ENCODE results near the gene C3AR1. TPM values are rescaled to one million over a fixed set of nuclear protein-coding genes. Genes with fewer than 3 reads are reported as not detected.
"Not testable (repeated sequence)": the region's sequence is repeated elsewhere in the genome, so short reads cannot be mapped to it uniquely, and the experiment has no call there.

The C3AR1 gene
- total RNA-seq, 2 donors from 2014 or later = 21.2 to 25.5 TPM

DNA sequence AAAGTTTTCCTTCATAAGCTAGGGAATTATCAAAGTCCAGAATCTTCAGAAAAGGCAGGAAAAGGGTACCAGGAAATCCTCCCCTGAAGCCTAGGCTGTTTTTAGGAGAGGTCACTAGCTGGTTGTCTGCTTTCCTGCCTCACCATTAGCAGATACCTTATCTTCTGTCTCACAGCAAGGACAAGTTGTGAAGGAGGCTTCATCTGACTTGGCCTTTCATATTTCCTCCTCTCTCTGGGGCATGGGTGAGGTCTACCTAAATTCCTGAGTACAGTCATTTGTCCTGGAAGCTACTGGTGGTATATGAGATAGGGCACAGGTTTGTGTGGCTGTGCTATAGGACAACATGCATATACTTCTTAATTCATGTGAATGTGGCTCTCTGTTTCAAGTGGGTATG lies 31.4 kb downstream of the C3AR1 start:
- H3K4me3 ChIP-seq = peak overlapping the region; percentile 85
- no peaks in the 10 kb centered on the region for H3K27me3 ChIP-seq (replicated peaks; ENCODE audit: insufficient read depth)
- H3K27ac ChIP-seq = peak overlapping the region; percentile 97 to 99
- no peak for DNase-seq (ENCODE audit: low spot score)
- H3K4me1 ChIP-seq (ENCODE audit: control insufficient read depth in 1 of 2, low read depth in 2 of 2) = peaks cover 52 to 66% of the 10 kb centered on the region in 2 donors
- TF ChIP-seq, protein P1, sequence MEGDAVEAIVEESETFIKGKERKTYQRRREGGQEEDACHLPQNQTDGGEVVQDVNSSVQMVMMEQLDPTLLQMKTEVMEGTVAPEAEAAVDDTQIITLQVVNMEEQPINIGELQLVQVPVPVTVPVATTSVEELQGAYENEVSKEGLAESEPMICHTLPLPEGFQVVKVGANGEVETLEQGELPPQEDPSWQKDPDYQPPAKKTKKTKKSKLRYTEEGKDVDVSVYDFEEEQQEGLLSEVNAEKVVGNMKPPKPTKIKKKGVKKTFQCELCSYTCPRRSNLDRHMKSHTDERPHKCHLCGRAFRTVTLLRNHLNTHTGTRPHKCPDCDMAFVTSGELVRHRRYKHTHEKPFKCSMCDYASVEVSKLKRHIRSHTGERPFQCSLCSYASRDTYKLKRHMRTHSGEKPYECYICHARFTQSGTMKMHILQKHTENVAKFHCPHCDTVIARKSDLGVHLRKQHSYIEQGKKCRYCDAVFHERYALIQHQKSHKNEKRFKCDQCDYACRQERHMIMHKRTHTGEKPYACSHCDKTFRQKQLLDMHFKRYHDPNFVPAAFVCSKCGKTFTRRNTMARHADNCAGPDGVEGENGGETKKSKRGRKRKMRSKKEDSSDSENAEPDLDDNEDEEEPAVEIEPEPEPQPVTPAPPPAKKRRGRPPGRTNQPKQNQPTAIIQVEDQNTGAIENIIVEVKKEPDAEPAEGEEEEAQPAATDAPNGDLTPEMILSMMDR (IDR thresholded peaks at IDR 0.05) = no peak
- H3K9me3 ChIP-seq = no peaks in the 10 kb centered on the region
- peaks cover 1% of the 10 kb centered on the region for H3K36me3 ChIP-seq
- no peak for ATAC-seq (ENCODE audit: insufficient number of reproducible peaks, low FRiP score, low read depth)

DNA sequence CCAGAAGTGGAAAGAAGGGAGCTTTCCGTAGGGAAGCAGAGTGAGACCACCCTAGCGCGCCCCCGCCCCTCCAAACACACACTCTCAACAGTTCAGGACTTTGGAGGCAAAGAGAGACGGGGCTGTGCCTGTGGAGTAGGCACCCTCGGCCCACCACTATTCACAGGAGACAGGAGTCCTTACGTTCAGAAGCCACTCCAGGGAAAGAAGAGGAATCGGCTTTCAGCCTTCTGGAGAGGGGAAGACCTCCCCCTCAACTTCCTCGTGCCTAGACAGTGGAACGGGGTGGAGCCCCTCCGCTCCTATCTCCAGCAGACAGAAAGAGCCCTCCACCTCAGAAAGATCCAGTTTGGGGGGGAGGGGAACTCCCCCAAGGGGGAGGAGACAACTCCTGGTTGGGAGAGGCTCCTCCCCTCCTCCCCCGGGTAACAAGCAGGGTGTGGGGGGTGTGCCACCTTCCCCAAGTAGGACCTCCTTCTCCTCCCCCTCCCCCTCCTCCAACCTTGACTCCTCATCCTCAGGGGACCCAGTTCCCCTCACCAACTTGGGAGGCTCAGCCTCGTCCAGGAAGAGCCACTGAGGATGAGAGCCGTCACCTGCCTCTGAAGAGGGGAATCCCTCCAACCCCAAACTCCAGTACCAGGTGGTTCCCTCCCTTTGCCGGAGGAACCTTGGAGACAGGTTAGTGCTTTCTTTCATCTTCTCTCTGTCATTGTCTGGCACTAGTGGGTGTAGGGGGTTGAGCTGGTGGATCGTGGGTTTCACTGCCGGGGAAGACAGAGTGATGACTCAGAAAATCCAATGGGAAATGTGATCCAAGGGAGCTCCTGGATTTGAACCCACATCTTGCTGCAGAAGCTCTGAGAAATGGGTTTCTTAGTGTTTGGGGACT lies 32.8 kb downstream of the C3AR1 start:
- peak overlapping the region; percentile 85 for H3K4me3 ChIP-seq
- H3K9me3 ChIP-seq = no peaks in the 10 kb centered on the region
- no peaks in the 10 kb centered on the region for H3K36me3 ChIP-seq
- peak overlapping the region; percentile 97 to 99 for H3K27ac ChIP-seq
- peak; percentile 53 for ATAC-seq (ENCODE audit: insufficient number of reproducible peaks, low FRiP score, low read depth)
- H3K27me3 ChIP-seq (replicated peaks; ENCODE audit: insufficient read depth) = no peaks in the 10 kb centered on the region
- DNase-seq (ENCODE audit: low spot score) = no peak
- peaks cover 43 to 56% of the 10 kb centered on the region in 2 donors for H3K4me1 ChIP-seq (ENCODE audit: control insufficient read depth in 1 of 2, low read depth in 2 of 2)
- TF ChIP-seq, protein P1 (IDR thresholded peaks at IDR 0.05) = no peak

DNA sequence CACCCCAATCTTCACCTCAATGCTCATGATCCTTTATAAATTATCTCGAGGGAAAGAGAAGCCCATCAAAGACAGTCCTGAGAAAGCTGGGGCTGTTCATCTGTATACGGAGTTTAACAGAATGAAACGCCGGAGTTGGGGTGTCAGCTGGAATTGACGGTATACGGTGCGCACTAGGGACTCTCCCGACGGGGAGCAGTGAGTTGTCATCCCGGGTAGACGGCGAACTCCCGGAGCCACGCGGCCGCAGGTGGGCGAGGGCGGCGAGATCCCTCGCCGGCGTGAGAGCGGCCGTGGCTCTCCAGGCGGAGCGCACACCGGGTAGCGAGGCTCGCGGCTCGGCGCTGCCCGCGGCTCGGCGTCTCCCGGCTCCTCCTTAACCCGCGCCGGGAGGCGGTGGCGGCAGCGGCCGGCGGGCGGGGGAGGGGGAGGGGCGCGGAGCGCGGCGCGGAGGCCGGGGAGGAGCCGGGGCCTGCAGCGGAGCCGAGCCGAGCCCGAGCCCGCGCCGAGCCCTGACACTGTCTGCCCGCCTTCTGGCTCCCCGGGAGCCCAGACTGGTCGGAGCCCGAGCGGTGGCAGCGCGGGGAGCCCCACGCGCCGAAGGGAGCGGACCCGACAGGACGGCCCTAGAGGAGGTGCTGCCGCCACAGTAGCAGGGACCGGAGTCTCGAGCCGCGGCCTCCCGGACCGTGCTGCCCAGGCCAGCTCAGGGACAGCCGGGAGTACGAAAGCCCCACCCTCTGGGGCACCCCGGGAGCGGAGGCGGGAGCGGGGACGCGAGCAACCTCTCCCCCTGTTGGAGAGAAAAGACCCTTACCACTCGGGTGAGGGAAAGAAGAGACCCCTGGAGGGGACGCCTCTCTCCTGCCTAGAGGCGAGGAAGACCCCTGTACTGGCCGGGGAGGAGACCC lies 33.7 kb downstream of the C3AR1 start, which contains the start of gene FOXJ2:
TSS of gene FOXJ2 (plus strand) at position 475 of the 911 bp plus-strand sequence. CDS start 7,117 bp downstream, outside the sequence.
- peak; percentile 53 for ATAC-seq (ENCODE audit: insufficient number of reproducible peaks, low FRiP score, low read depth)
- H3K36me3 ChIP-seq = no peaks in the 10 kb centered on the region
- no peaks in the 10 kb centered on the region for H3K27me3 ChIP-seq (replicated peaks; ENCODE audit: insufficient read depth)
- peaks cover 34 to 47% of the 10 kb centered on the region in 2 donors for H3K4me1 ChIP-seq (ENCODE audit: control insufficient read depth in 1 of 2, low read depth in 2 of 2)
- no peaks in the 10 kb centered on the region for H3K9me3 ChIP-seq
- H3K4me3 ChIP-seq = peak within 1 kb of the TSS; percentile 85
- TF ChIP-seq, protein P1 (IDR thresholded peaks at IDR 0.05) = no peak
- DNase-seq (ENCODE audit: low spot score) = no peak
- peak within 1 kb of the TSS; percentile 97 to 99 for H3K27ac ChIP-seq

DNA sequence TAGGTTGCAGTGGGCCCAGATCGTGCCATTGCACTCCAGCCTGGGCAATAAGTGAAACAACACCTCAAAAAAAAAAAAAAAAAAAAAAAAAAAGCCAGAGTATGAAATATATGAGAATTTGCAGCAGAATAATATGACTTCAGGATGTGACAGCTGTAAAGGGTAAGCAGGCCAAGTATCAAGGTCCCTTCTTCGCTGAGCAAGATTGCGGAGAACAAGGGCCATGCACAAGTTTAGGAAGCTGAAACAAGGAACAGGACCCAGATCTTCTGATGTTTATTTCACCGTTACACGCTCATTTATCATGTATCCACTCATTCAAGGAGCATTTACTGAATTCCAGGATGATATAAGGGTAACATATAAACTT lies 34.3 kb downstream of the C3AR1 start:
- Histone ChIP-seq H3K36me3 (no peaks in the 10 kb centered on the region), H3K9me3 (no peaks in the 10 kb centered on the region), H3K27ac (peak overlapping the region; percentile 97 to 99), H3K27me3 (replicated peaks; ENCODE audit: insufficient read depth) (no peaks in the 10 kb centered on the region), H3K4me1 (ENCODE audit: control insufficient read depth in 1 of 2, low read depth in 2 of 2) (peaks cover 28 to 41% of the 10 kb centered on the region in 2 donors), H3K4me3 (peak overlapping the region; percentile 85)
- TF ChIP-seq, protein P1 (IDR thresholded peaks at IDR 0.05) = no peak
- DNase-seq (ENCODE audit: low spot score) (no peak), ATAC-seq (ENCODE audit: insufficient number of reproducible peaks, low FRiP score, low read depth) (no peak)

DNA sequence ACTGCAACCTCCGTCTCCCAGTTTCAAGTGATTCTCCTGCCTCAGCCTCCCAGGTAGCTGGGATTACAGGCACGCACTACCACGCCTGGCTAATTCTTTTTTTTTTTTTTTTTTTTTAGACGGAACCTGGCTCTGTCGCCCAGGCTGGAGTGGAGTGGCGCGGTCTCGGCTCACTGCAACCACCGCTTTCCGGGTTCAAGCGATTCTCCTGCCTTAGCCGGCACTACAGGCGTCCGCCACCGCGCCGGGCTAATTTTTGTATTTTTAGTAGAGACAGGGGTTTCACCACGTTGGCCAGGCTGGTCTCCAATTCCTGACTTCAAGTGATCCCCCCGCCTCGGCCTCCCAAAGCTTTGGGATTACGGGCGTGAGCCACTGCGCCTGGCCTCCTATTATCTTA lies 35.1 kb downstream of the C3AR1 start:
- H3K27me3 ChIP-seq (replicated peaks; ENCODE audit: insufficient read depth); H3K9me3 ChIP-seq; H3K4me3 ChIP-seq; H3K27ac ChIP-seq; ATAC-seq (ENCODE audit: insufficient number of reproducible peaks, low FRiP score, low read depth); DNase-seq (ENCODE audit: low spot score); H3K36me3 ChIP-seq: not testable (repeated sequence)
- H3K4me1 ChIP-seq (ENCODE audit: control insufficient read depth in 1 of 2, low read depth in 2 of 2) = peaks cover 21 to 33% of the 10 kb centered on the region in 2 donors
